HUES48 (cell line): Measurements from ENCODE around the gene IL36RN.

Experiments
- H3K27ac ChIP-seq: one replicate; pipeline ENCODE4 v1.7.0; 2013; ENCODE audit warnings: low read depth, low read length, inconsistent platforms
- H3K27me3 ChIP-seq: 2 replicates; pipeline ENCODE4 v1.6.1; 2013; ENCODE audit warnings: mild to moderate bottlenecking, low read length; ENCODE audit not compliant: control insufficient read depth, insufficient read depth
- H3K36me3 ChIP-seq: 2 replicates; pipeline ENCODE4 v1.6.1; 2013; ENCODE audit warnings: low read length; ENCODE audit not compliant: control insufficient read depth, insufficient read depth
- H3K4me1 ChIP-seq: 2 replicates; pipeline ENCODE4 v1.6.1; 2013; ENCODE audit warnings: mild to moderate bottlenecking, low read length; ENCODE audit not compliant: control insufficient read depth, insufficient read depth
- H3K4me3 ChIP-seq: 2 replicates; pipeline ENCODE4 v1.5.1; 2013; ENCODE audit warnings: mild to moderate bottlenecking, low read depth, low read length
- H3K9ac ChIP-seq: 2 replicates; pipeline ENCODE4 v1.6.1; 2013; ENCODE audit warnings: mild to moderate bottlenecking, low read depth, low read length, moderate library complexity
- H3K9me3 ChIP-seq: 2 replicates; pipeline ENCODE4 v1.6.1; 2013; ENCODE audit warnings: low read length; ENCODE audit not compliant: control insufficient read depth, insufficient read depth

The IL36RN gene

DNA sequence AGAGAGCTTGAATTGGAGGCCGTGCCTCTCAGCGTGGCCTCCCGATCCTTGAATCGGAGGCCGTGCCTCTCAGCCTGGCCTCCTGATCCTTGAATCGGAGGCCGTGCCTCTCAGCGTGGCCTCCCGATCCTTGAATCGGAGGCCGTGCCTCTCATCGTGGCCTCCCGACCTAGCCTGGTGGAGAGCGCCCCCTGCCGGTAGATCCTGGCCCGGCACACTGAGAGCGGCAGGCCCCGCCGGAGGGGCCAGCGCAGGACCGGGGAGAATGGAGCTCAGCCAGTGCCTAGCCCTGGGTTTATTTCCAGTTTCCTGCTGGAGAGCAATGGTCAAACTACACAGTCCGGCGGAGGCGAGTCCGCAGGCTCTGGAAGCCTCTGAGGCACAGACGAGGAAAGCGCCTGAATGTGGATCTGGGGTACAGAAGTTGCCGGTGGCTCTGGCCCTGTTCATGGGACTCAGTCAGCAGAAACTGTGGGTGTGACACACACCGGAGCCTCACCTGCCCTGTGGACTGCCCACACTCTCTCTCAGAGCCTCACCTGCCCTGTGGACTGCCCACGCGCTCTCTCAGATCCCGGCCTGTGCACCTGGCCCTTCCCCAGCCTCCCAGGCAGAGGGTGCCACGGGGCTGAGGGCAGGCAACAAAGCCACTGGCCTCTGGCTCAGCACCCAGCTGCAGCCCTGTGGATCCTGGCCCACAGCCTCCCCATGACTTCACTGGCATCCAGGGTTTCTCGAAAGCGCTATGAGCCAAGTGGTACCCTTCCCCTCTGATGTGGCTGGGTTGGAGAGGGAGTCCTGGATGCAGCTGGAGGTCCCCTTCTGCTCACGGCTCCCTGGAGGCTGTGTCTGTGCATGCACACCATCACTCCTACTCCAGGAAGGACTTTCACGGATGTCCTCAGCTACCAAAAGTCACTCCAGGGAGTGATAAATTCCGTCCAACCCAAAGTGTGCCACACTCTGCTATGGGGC is 7.8 kb upstream of the IL36RN start:
- no peak overlapping the region for H3K4me3 ChIP-seq
- no peak overlapping the region for H3K27ac ChIP-seq
- H3K9ac ChIP-seq: no peak overlapping the region
- no peaks in the 10 kb centered on the region for H3K4me1 ChIP-seq
- no peaks in the 10 kb centered on the region for H3K36me3 ChIP-seq
- peaks cover 50% of the 10 kb centered on the region for H3K9me3 ChIP-seq
- H3K27me3 ChIP-seq: no peaks in the 10 kb centered on the region

DNA sequence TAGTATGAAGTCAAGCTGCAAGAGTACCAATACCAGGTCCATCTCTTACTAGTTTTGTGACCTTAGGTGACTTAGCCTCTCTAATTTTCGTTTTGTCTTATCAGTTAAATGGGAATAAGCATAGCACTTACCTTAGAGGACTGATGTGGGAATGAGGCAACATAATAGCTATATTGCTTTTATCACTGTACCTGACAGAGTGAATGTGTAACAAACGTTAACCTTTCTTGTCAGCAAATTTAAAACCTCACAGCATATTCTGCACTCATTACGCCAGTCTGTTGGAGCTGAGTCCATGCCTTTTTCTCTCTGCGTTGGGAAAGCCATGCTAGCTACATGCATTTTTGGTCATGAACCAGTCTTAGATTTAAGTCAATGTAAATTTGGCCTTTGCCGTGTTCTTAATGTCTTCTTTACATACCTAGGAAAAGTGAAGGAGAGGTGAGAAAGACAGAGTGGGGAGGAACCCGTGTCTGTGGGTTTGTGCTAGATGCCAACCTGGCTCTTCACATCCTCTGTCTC is 6.5 kb upstream of the IL36RN start, which contains the start of gene IL36B:
Gene IL36B, minus strand, starts transcription at position 472 of the 522 bp plus-strand sequence.
- no peak within 1 kb of the TSS for H3K4me3 ChIP-seq
- H3K9ac ChIP-seq: no peak within 1 kb of the TSS
- H3K36me3 ChIP-seq: no peaks in the 10 kb centered on the region
- H3K9me3 ChIP-seq: peaks cover 54% of the 10 kb centered on the region
- H3K4me1 ChIP-seq: no peaks in the 10 kb centered on the region
- no peak within 1 kb of the TSS for H3K27ac ChIP-seq
- H3K27me3 ChIP-seq: no peaks in the 10 kb centered on the region

DNA sequence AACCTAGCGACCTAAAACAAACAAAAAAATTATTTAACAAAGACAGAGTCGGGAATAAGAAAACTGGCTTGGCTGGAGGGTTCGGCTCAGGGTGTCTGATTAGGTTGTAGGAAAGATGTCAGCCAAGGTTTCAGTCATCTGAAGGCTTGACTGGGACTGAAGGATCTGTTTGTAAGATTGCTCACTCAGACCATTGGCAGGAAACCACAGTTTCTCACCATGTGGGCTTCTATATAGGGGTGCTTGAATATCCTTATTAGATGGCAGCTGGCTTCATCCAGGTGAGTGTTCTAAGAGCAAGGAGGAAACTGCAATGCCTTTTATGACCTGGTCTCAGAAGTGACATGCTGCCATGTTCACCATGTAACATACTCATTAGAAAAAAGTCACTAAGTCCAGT is 5.3 kb upstream of the IL36RN start:
- H3K4me1 ChIP-seq: no peaks in the 10 kb centered on the region
- H3K9me3 ChIP-seq: peaks cover 52% of the 10 kb centered on the region
- no peak overlapping the region for H3K27ac ChIP-seq

DNA sequence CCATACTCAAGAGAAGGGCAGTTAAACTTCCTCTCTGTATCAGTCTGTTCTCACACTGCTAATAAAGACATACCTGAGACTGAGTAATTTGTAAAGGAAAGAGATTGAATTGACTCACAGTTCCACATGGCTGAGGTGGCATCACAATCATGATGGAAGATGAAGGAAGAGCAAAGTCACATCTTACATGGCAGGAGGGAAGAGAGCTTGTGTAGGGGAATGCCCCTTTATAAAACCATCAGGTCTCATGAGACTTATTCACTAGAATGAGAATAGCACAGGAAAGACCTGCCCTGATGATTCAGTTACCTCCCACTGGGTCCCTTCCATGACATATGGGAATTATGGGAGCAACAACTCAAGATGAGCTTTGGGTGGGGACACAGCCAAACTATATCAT is 4.9 kb upstream of the IL36RN start:
- H3K36me3 ChIP-seq: no peaks in the 10 kb centered on the region
- H3K4me1 ChIP-seq: no peaks in the 10 kb centered on the region
- H3K4me3 ChIP-seq: no peak overlapping the region
- no peak overlapping the region for H3K9ac ChIP-seq
- peaks cover 52% of the 10 kb centered on the region for H3K9me3 ChIP-seq
- H3K27me3 ChIP-seq: no peaks in the 10 kb centered on the region
- H3K27ac ChIP-seq: no peak overlapping the region

More for the DNA sequence above, 5.3 kb upstream of the IL36RN start:
- Histone ChIP-seq H3K4me3 (no peak overlapping the region), H3K27me3 (no peaks in the 10 kb centered on the region), H3K36me3 (no peaks in the 10 kb centered on the region), H3K9ac (no peak overlapping the region)

DNA sequence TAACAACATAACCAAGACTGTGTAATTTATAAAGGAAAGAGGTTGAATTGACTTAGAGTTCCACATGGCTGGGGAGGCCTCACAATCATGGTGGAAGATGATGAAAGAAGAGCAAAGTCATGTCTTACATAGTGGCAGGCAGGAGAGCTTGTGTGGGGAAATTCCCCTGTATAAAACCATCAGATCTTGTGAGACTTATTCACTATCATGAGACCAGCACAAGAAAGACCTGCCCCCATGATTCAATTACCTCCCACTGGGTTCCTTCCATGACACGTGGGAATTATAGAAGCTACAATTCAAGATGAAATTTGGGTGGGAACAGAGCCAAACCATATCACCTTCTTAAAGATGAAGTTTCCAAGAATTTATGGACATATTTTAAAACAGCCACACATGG is 2.5 kb upstream of the IL36RN start:
- Histone ChIP-seq H3K9ac (no peak overlapping the region), H3K27me3 (no peaks in the 10 kb centered on the region), H3K36me3 (no peaks in the 10 kb centered on the region), H3K4me3 (no peak overlapping the region), H3K9me3 (peaks cover 40% of the 10 kb centered on the region), H3K27ac (no peak overlapping the region), H3K4me1 (no peaks in the 10 kb centered on the region)

DNA sequence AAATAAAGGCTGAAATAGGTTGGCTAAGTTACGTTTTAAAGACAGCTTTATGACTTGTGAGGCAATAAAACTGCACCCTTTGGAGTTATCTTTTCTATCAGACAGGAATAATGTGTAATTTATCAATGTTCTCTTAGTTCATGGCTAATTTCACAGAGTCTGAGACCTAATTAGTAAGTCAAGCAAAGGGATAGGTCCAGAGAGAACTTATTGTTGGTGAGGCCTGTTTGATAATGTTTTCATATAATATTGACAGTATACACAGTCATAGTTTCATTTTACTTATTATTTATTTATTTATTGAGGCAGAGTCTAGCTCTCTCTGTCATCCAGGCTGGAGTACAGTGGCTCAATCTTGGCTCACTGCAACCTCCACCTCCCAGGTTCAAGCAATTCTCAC is 1.9 kb upstream of the IL36RN start:
- Histone ChIP-seq H3K9ac (no peak overlapping the region), H3K9me3 (peaks cover 40% of the 10 kb centered on the region), H3K4me1 (no peaks in the 10 kb centered on the region), H3K27ac (no peak overlapping the region), H3K36me3 (no peaks in the 10 kb centered on the region), H3K27me3 (no peaks in the 10 kb centered on the region), H3K4me3 (no peak overlapping the region)

DNA sequence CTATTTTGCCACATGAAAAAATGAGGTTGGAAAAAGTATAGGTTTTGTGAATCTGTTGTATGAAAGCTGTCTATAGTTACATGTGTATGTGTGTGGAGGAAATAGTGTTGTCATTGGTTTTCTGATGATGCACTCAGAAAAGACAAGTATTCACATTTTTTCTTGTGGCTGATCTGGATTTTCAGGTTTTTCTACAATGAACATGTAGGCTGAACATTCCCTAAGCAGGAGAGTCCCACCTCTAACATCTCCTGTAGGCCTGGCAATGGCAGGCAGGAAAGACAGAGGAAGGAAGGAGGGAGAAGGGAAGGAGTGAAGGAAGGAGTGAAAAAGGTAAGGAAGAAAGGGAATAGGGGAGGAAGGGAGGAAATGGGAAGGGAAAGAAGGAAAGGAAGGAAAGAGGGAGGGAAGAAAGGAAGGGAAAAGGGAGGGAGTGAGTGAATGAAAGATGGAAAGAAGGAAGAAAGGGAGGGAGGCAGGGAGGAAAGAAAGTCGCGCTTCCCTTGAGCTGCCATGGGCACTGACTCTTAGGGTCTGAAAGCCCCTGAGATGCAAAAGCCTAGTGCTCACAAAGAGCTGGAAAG is 495 bp upstream of the IL36RN start:
- Histone ChIP-seq H3K27me3 (no peaks in the 10 kb centered on the region), H3K27ac (no peak overlapping the region), H3K9me3 (peaks cover 33% of the 10 kb centered on the region), H3K9ac (no peak overlapping the region), H3K4me3 (no peak overlapping the region), H3K36me3 (no peaks in the 10 kb centered on the region), H3K4me1 (no peaks in the 10 kb centered on the region)

DNA sequence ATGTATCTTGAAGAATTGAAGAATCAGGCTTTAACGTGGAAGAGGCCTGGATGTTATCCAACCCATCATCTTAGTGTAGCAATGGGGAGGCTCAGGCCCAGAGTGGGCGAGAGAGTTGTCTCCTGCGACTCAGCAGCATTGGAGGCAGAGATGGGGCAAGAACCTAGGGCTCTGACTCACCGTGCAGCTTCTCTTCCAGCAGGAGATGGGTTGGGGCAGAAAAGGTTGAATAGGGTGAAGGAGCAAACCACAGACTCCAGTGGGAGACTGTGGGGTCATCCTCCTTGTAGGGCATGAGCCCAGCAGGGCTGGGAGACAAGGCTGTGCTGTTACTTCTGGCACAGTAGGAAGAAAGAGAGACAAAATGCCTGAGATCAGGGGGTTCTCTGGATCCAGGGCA is 1.4 kb downstream of the IL36RN start:
- Histone ChIP-seq H3K9ac (no peak overlapping the region), H3K4me3 (no peak overlapping the region), H3K36me3 (no peaks in the 10 kb centered on the region), H3K9me3 (peaks cover 19% of the 10 kb centered on the region; the same call in 1 of the 2 replicates), H3K27me3 (no peaks in the 10 kb centered on the region), H3K4me1 (no peaks in the 10 kb centered on the region), H3K27ac (no peak overlapping the region)

DNA sequence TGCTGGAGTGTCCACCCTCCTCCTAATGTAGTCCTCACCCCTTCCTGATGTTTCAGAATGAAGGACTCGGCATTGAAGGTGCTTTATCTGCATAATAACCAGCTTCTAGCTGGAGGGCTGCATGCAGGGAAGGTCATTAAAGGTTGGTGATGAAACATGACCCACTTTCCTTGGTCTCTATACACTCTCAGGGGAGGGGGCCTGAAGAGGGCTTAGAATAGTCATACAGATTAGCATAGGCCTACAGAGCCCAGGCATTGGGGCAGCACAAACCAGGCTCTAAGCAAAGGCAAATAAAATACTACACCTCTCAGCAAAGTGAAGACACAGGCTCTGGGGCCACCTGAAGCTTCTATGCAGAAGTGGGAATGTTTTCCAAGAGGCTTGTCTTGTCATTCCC is 1.8 kb downstream of the IL36RN start:
- H3K27ac ChIP-seq: no peak overlapping the region
- peaks cover 17% of the 10 kb centered on the region; the same call in 1 of the 2 replicates for H3K9me3 ChIP-seq
- H3K4me3 ChIP-seq: no peak overlapping the region
- no peaks in the 10 kb centered on the region for H3K4me1 ChIP-seq
- no peak overlapping the region for H3K9ac ChIP-seq
- no peaks in the 10 kb centered on the region for H3K36me3 ChIP-seq
- H3K27me3 ChIP-seq: no peaks in the 10 kb centered on the region

DNA sequence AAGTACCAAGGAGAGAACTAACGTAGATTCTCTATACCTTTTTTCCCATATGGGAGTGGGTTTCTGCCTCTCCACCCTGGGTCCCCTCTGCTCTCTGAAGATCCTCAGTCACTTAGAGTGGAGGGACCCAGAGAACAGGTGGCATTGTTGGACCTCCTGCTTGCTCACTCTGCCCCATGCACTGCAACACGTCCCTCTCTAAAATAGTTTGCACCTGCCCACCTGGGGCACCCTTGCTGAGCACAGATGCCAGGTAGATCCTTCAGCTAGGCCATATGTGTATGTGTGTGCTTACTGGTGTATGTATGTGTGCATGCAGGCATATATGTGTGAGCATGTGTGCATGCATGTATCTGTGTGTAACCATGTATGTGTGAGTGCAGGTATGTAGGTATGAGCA is 2.2 kb downstream of the IL36RN start:
- H3K27ac ChIP-seq: no peak overlapping the region
- peaks cover 12% of the 10 kb centered on the region; the same call in 1 of the 2 replicates for H3K9me3 ChIP-seq
- no peak overlapping the region for H3K9ac ChIP-seq
- no peaks in the 10 kb centered on the region for H3K4me1 ChIP-seq
- no peaks in the 10 kb centered on the region for H3K27me3 ChIP-seq
- H3K36me3 ChIP-seq: no peaks in the 10 kb centered on the region
- H3K4me3 ChIP-seq: no peak overlapping the region
